HEK293T (cell line): Measurements from ENCODE around the gene GART.

ENCODE experiments used
- CTBP1 ChIP-seq: fragments of 450-650 bp; IDR thresholded peaks from 2 replicates; pipeline ENCODE4 v1.6.1; 2016; ENCODE audit warnings: borderline replicate concordance
- FOXM1 ChIP-seq: fragments of 450-650 bp; IDR thresholded peaks from 2 replicates; pipeline ENCODE4 v1.6.1; 2017; ENCODE audit warnings: mild to moderate bottlenecking, borderline replicate concordance
- L3MBTL2 ChIP-seq: fragments of 450-650 bp; conservative IDR thresholded peaks from 2 replicates; pipeline ENCODE4 v1.6.1; 2016; ENCODE audit warnings: mild to moderate bottlenecking
- SP1 ChIP-seq: fragments of 450-650 bp; IDR thresholded peaks from 2 replicates; pipeline ENCODE4 v1.6.1; 2017
- SUZ12 ChIP-seq: fragments of 450-650 bp; IDR thresholded peaks from 2 replicates; pipeline ENCODE4 v1.6.1; 2016; ENCODE audit warnings: mild to moderate bottlenecking

DNA sequence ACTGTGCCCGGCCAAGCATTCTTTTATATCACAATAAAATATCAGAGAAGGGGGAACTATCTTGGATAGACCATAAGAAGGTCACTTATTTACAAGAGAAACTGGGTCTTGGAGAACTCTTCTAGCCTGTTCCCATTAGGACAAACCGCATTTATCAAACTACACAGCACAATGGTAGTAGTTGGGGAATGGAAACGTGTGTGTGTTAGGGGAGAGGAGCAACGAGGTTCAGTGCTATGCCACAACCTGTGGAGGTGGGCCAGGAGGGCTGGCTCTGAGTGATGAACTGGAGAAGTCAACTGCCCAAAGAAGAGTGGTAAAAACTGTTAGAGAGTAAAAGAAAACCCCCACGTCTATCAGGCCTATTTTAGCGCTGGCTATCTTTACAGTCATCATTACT, 45.0 kb upstream of the GART start:
- TF ChIP-seq SUZ12 (no peak), CTBP1 (no peak), L3MBTL2 (no peak), SP1 (no peak), FOXM1 (no peak)
